Stimulated activated CD4-positive, alpha-beta T cell treated with anti-CD3 and anti-CD28 coated beads, Interleukin-1b, Interleukin-23, amount 100 ng/mL, for 24 hours (primary cell): Measurements from ENCODE around the gene TMEM213.
"Not testable (repeated sequence)": the region's sequence is repeated elsewhere in the genome, so short reads cannot be mapped to it uniquely, and the experiment has no call there.

Experiments used
- DNase-seq, 4 experiments: peaks; one replicate each; pipeline ENCODE4 v3.0.0-alpha.2; 2020; ENCODE audit warnings: low read depth in 4 of 4, low spot score in 1 of 4

TMEM213 gene

GRCh38 chr7:138797046-138797445 is 748 bp upstream of the TMEM213 start:
- DNase-seq, result not testable (repeated sequence)

- no peak for DNase-seq
Measured at GRCh38 chr7:138798836-138799235, 1.0 kb downstream of the TMEM213 start.

GRCh38 chr7:138799336-138800000 is 1.7 kb downstream of the TMEM213 start:
- DNase-seq, result no peak

- no peak for DNase-seq
Measured at GRCh38 chr7:138801256-138801655, 3.5 kb downstream of the TMEM213 start.

- no peak for DNase-seq
Measured at GRCh38 chr7:138802706-138803105, 4.9 kb downstream of the TMEM213 start.

- no peak for DNase-seq
Measured at GRCh38 chr7:138804618-138805017, 6.8 kb downstream of the TMEM213 start.

GRCh38 chr7:138809346-138809745 is 11.6 kb downstream of the TMEM213 start:
- DNase-seq, result no peak

- not testable (repeated sequence) for DNase-seq
Measured at GRCh38 chr7:138811327-138811726, 13.5 kb downstream of the TMEM213 start.

- DNase-seq, result no peak
Measured at GRCh38 chr7:138813945-138814344, 16.2 kb downstream of the TMEM213 start.

GRCh38 chr7:138814816-138815332 is 17.1 kb downstream of the TMEM213 start:
- DNase-seq, result no peak

- DNase-seq, result no peak
Measured at GRCh38 chr7:138816650-138817049, 18.9 kb downstream of the TMEM213 start.

GRCh38 chr7:138819625-138820024 is 21.8 kb downstream of the TMEM213 start:
- DNase-seq, result no peak

- no peak for DNase-seq
Measured at GRCh38 chr7:138821912-138822311, 24.1 kb downstream of the TMEM213 start.

- DNase-seq, result no peak
Measured at GRCh38 chr7:138822867-138823535, 25.2 kb downstream of the TMEM213 start.

- DNase-seq, result no peak
Measured at GRCh38 chr7:138825049-138825721, 27.4 kb downstream of the TMEM213 start.

- DNase-seq, result no peak
Measured at GRCh38 chr7:138828302-138828701, 30.5 kb downstream of the TMEM213 start.

- no peak for DNase-seq
Measured at GRCh38 chr7:138829335-138829734, 31.5 kb downstream of the TMEM213 start.

GRCh38 chr7:138832966-138833365 is 35.2 kb downstream of the TMEM213 start:
- no peak for DNase-seq

- DNase-seq, result no peak
Measured at GRCh38 chr7:138833596-138833995, 35.8 kb downstream of the TMEM213 start.

- peak in 1 of 4 experiments; percentile 6 for DNase-seq
Measured at GRCh38 chr7:138834583-138834982, 36.8 kb downstream of the TMEM213 start.

- no peak for DNase-seq
Measured at GRCh38 chr7:138835087-138835486, 37.3 kb downstream of the TMEM213 start.

- DNase-seq, result no peak
Measured at GRCh38 chr7:138837627-138838026, 39.8 kb downstream of the TMEM213 start.
